H4 (cell line): ENCODE measurements around the gene PCDHA6. TPM values are rescaled to one million over a fixed set of nuclear protein-coding genes. Genes with fewer than 3 reads are reported as not detected.
"Not testable (repeated sequence)": the region's sequence is repeated elsewhere in the genome, so short reads cannot be mapped to it uniquely, and the experiment has no call there.

ENCODE experiments used
- DNase-seq: peaks from one replicate; pipeline ENCODE4 v3.0.0-alpha.2; 2015; ENCODE audit warnings: low spot score
- total RNA-seq: library from RNA; depleted of rRNA; stranded (reverse); fragments of >200 nt; shearing (Covaris generic); gene quantifications from 2 replicates; pipeline ENCODE4 v1.2.3, GENCODE V29; 2014; rRNA removed

PCDHA6 gene
- total RNA-seq, 1 experiment from 2014 or later: 0.06 TPM

GRCh38 chr5:140857177-140857986, 29.6 kb downstream of the PCDHA6 start:
- DNase-seq: no peak

GRCh38 chr5:140857987-140858240, 30.2 kb downstream of the PCDHA6 start:
- DNase-seq: no peak

- DNase-seq: no peak
Measured at GRCh38 chr5:140862441-140863295, 34.9 kb downstream of the PCDHA6 start.

GRCh38 chr5:140868721-140869554, 41.2 kb downstream of the PCDHA6 start, which contains the start of gene PCDHA11:
Gene PCDHA11 (plus strand): TSS chr5:140868957. CDS start chr5:140869104, 147 bp downstream.
- DNase-seq: peak; percentile 76

- peak; percentile 63 for DNase-seq
Measured at GRCh38 chr5:140869555-140869886, 41.8 kb downstream of the PCDHA6 start.

GRCh38 chr5:140870221-140871201, 42.8 kb downstream of the PCDHA6 start:
- no peak for DNase-seq

- DNase-seq: no peak
Measured at GRCh38 chr5:140875085-140876065, 47.6 kb downstream of the PCDHA6 start, which contains the start of gene PCDHA12. Gene PCDHA12 (plus strand): TSS chr5:140875308. CDS start chr5:140875473, 165 bp downstream.

GRCh38 chr5:140876541-140877261, 48.9 kb downstream of the PCDHA6 start:
- not testable (repeated sequence) for DNase-seq

- no peak for DNase-seq
Measured at GRCh38 chr5:140877262-140877581, 49.5 kb downstream of the PCDHA6 start.

Other genes starting within 250 kb of the PCDHA6 start
- gene CD14, start 194.8 kb upstream of the PCDHA6 start, total RNA-seq: not detected in 2 replicates
- 9.6 and 15.9 TPM in 2 replicates for gene TMCO6, start 188.5 kb upstream of the PCDHA6 start, total RNA-seq
- gene NDUFA2, start 180.3 kb upstream of the PCDHA6 start, total RNA-seq: 65.7 and 99.6 TPM in 2 replicates
- gene IK, start 180.1 kb upstream of the PCDHA6 start, total RNA-seq: 72.9 and 98.1 TPM in 2 replicates
- gene WDR55, start 163.1 kb upstream of the PCDHA6 start, total RNA-seq: 13.7 and 15.2 TPM in 2 replicates
- gene DND1, start 154.4 kb upstream of the PCDHA6 start, total RNA-seq: 0.37 TPM in 1 of 2 replicates, not detected in the other
- 52.1 and 53.6 TPM in 2 replicates for gene HARS1, start 136.6 kb upstream of the PCDHA6 start, total RNA-seq
- gene HARS2, start 136.5 kb upstream of the PCDHA6 start, total RNA-seq: 49.2 and 52.6 TPM in 2 replicates
- gene ZMAT2, start 127.5 kb upstream of the PCDHA6 start, total RNA-seq: 73.5 and 95.8 TPM in 2 replicates
- gene PCDHA1, start 41.8 kb upstream of the PCDHA6 start, total RNA-seq: 0.45 and 0.56 TPM in 2 replicates
- gene PCDHA2, start 33.1 kb upstream of the PCDHA6 start, total RNA-seq: 0.72 and 0.82 TPM in 2 replicates
- gene PCDHA3, start 26.9 kb upstream of the PCDHA6 start, total RNA-seq: 4.5 and 4.7 TPM in 2 replicates
- 0.02 and 0.04 TPM in 2 replicates for gene PCDHA4, start 20.9 kb upstream of the PCDHA6 start, total RNA-seq
- 0.25 and 1.1 TPM in 2 replicates for gene PCDHA5, start 6.3 kb upstream of the PCDHA6 start, total RNA-seq
- gene PCDHA7, start 6.3 kb downstream of the PCDHA6 start, total RNA-seq: 0.04 and 0.06 TPM in 2 replicates
- gene PCDHA8, start 13.2 kb downstream of the PCDHA6 start, total RNA-seq: 0.04 and 0.17 TPM in 2 replicates
- 0.08 TPM in 1 of 2 replicates, not detected in the other for gene PCDHA9, start 20.4 kb downstream of the PCDHA6 start, total RNA-seq
- gene PCDHA10, start 27.9 kb downstream of the PCDHA6 start, total RNA-seq: 0.02 and 0.08 TPM in 2 replicates
- gene PCDHA11, start 41.0 kb downstream of the PCDHA6 start, total RNA-seq: 5.0 and 7.7 TPM in 2 replicates
- 0.21 and 0.60 TPM in 2 replicates for gene PCDHA12, start 47.3 kb downstream of the PCDHA6 start, total RNA-seq
- 0.41 and 0.50 TPM in 2 replicates for gene PCDHA13, start 54.2 kb downstream of the PCDHA6 start, total RNA-seq
- 1.1 TPM in 2 replicates for gene PCDHAC1, start 98.3 kb downstream of the PCDHA6 start, total RNA-seq
- 1.5 and 1.8 TPM in 2 replicates for gene PCDHAC2, start 138.5 kb downstream of the PCDHA6 start, total RNA-seq
- gene PCDHB1, start 223.4 kb downstream of the PCDHA6 start, total RNA-seq: not detected in 2 replicates